ENCODE measurements around the gene LYPD3. TPM values are rescaled to one million over a fixed set of nuclear protein-coding genes. Genes with fewer than 3 reads are reported as not detected.
"Not testable (repeated sequence)": the region's sequence is repeated elsewhere in the genome, so short reads cannot be mapped to it uniquely, and the experiment has no call there.

Gene LYPD3
- total RNA-seq, 1 donor from 2014 or later, result 0.15 TPM

DNA sequence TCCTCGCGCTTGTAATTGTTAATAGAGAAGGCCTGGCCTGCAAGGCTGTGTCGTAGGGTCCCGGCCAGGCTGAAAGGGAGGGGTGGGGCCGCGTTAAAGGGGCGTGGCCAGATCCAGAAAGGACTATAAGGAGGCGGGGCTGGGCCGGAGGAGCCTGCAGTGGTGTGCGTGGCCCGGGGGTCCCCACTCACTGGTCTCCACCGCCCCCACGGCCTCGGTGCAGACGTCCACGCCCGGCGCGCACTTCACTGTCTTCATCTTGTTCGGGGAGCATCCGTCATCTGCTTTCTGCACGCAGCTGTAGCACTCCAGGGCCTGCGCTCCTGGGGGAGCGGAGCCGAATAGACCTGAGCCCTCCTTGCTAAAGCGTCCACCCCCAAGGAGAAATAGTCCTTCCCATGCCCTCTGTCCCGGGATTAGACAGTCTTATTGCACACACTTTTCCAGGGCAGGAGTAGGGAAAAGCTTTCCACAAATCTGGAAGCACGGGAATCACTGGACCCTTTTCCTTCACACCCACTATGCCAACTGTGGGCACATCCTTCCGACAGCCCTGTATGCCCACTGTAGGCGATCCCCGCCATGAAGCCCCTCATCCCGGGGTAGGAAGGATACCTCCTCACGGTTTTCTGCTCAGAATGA lies 1.2 kb downstream of the LYPD3 start:
- DNase-seq, result peak; percentile 86
- intact Hi-C loops (cut with micrococcal nuclease), result no loop called here
- peak; percentile 75 for ATAC-seq

DNA sequence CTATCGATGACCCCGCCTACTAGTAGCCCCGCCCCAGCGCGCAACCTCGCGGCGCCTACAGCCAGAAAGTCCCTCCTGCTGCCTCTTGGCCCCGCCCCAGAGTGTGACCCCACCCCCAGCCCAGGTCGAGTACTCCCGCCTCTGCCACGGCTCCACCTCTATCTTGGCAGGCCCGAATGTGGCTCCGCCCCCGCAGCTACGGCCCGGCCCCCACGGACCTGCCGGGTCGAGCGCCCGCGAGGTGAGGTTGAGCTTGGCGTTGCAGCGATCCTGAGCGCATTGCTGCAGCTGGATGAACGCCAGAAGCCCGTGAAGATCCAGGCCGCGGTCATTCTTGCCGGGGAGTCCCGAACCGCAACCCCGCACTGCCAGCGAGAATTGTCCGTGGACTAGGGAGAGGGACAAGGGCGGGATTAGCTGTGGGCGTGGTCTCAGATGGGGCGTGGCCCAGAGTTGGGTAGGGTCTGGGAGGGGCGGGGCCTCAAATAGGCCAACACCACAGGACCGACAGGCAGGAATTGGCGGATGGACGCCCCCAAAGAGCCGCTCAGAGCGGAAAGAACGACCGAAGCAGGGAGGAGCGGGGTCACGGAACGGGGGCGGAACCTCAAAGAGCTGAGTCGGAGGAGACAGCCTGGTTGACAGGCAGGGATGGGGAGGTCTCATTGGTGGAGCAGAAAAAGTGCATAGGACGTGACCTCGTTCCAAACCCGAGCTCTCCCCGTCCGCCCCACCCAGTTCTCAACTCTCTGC lies 1.9 kb downstream of the LYPD3 start:
- intact Hi-C loops (cut with micrococcal nuclease), result no loop called here
- DNase-seq (peak; percentile 98), ATAC-seq (peak; percentile 96)

DNA sequence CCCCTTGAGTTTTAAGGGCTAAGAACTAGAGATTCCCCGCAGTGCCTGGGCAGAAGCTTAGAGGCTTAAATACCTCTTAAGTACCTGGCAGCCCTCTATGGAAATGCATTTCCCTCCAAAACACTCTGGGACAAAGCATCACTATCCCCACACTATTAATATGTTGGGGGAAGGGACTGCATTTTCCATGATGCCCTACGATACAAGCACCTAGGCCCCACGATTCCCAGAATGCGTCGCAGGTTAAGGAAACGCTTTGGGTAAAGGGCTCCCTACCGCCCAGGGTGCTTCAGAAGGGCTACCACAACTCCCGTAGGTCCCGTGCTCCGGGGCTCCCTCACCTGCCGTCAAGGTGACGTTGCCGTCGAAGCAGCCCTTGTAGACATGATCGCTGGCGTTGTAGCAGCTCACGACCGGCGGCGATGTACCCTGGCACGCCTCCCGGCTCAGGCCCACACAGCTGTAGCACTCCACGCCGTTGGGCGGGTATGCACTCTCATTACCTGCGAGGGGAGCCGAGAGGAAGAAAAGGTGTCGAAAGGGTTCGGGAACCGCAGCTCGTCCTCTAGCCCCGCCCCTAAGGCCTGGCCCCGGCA lies 2.5 kb downstream of the LYPD3 start:
- DNase-seq (no peak), ATAC-seq (no peak)
- intact Hi-C loops (cut with micrococcal nuclease), result no loop called here

DNA sequence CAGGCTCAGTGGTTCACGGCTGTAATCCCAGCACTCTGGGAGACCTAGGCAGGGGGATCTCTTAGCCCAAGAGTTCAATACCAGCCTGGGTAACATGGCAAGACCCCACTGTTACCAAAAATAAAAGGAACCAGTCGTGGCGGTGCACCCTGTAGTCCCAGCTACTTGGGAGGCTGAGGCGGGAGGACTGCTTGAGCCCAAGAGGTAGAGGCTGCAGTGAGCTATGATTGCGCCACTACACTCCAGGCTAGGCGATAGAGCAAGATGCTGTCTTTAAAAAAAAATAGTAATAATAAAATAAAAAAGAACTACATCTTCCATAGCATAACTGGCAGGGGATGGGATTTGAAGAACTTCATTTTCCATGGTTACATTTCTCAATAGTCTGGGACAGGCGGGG lies 3.0 kb downstream of the LYPD3 start:
- DNase-seq (no peak), ATAC-seq (no peak)
- intact Hi-C loops (cut with micrococcal nuclease), result no loop called here

DNA sequence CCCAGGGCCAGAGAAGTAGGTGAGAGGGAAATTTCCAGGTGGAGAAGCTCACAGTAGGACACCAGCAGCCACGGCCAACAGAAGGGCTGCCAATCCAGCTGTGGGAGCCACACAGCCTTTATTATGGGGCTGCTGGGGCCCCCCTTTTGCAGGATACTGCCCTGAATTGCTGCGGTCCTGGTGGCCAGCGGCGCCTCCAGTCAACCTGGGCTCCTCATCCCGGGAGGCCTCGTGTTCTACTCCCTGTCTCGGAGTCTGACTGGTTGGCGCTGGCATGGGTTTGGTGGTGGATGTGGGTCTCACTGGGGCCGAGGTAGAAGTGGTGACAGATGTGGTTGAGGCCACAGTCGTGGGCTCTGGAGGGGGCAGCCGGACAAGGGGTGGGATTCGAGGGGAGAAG lies 4.1 kb downstream of the LYPD3 start:
- no peak for ATAC-seq
- intact Hi-C loops (cut with micrococcal nuclease), result no loop called here

DNA sequence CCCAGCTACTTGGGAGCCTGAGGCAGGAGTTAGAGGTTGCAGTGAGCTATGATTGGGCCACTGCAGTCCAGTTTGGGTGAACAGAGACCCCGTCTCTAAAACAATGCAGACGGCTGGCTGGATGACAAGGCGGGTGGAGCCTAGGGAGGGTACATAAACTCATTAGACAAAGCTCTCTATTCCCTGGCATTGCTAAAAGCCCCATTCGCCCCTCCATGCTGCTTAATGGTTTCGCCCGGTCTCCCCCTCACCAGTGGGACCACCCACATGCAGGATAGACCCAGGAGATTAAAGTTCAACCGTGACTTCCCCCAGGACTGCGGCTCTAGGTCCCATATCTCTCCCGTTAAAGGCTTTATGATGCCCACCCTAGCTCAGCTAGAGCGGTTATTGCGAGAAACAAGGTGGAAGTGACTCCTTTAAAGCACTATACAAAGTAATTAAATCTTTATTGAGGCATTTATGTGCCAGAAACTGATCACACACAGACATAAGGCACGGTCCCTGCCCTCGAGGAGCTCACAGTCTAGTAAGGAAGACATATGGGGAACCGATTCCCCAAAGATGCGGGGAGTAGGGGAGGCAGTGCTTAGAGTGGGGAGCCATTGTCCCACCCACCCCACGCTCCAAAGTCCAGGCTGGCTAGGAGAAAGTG lies 4.9 kb downstream of the LYPD3 start:
- intact Hi-C loops (cut with micrococcal nuclease), result no loop called here
- no peak for ATAC-seq
- DNase-seq, result no peak

More for the DNA sequence above, 4.1 kb downstream of the LYPD3 start:
- no peak for DNase-seq

DNA sequence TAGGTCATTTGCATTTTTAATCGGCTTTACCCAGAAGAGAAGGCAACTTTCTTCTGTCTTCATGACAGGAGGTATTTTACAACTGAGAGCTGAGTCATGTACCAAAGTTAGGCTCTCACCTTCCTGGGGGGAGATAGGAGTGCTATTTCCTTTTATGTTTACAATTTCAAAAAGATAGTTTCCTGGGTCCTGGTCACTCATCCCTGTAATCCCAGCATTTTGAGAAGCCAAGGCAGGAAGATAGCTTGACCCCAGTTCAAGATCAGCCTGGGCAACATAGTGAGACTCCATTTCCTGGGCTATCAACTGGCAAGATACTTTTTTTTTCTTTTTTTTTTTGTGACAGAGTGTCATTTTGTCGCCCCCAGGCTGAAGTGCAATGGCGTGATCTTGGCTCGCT lies 7.6 kb downstream of the LYPD3 start:
- intact Hi-C loops (cut with micrococcal nuclease), result no loop called here
- no peak for ATAC-seq
- no peak for DNase-seq

DNA sequence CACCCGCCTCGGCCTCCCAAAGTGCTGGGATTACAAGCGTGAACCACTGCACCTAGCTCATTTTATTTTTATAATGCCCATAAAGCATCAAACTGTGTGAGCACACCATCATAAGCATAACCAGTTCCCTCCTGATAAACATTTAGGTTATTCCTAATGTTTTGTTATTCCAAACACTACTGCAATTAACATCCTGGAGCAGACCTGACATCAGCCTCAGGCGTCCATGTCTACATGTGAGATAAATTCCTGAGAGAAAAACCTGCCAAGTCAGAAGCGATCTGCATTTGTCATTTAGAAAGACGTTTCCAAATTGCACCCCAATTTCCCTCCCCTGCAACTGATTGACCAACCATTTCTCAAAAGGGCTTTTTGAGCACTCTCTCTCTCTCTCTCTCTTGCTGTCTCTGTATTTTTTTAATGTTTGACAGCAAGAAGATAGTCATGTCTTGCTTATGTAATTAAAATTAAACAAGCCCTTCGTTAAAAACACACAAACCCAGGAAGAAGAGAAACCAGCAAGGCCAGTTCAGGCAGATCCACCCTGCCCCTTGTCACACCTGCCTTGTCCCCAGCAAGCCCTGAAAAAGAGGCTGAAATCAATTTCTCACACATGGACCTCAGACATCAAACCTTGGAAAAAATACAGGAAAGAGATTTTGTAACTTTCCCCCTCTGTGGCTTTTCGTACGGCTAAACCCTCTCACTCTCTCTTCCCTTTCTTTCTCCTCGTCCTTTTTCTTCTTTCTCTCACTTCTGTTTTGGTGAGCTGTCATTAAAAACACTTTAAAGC lies 9.9 kb downstream of the LYPD3 start:
- DNase-seq (no peak), ATAC-seq (no peak)
- intact Hi-C loops (cut with micrococcal nuclease), result no loop called here

DNA sequence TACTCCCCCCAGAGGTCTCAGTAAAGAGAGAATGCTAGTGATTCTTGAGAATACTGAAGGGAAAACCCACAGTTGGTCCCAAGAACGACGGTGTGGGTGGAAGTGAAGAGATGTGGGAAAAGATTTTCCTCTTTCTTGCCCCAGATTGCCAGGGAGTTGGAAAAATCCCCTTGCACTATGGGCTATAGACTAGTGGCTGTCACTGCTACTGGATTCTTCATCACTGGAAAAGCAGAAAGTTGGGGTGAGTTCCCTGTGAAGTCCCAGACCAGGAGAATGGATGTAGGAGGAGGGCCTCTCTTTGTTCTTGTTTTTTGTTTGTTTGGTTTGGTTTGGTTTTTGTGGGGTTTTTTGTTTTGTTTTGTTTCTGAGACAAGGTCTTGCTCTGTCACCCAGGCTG lies 11.4 kb downstream of the LYPD3 start:
- intact Hi-C loops (cut with micrococcal nuclease), result no loop called here

DNA sequence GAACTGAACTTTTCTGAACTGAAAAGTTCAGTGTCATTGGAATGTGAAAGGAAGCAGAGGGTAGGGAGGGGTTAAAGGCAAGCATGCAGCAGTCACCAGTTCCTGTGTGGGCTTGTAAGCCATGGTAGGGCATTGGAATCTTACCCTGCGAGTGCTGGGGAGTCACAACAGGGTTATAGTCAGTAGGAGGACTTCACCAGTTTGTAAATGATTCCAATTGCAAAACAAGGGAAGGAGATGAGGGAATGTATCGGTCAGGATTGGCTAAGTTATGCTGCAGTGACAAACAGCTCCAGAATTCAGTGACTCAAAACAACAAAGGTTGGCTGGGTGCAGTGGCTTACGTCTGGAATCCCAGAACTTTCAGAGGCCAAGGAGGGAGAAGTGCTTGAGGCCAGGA lies 12.8 kb downstream of the LYPD3 start:
- no peak for ATAC-seq
- intact Hi-C loops (cut with micrococcal nuclease), result no loop called here

More for the DNA sequence above, 11.4 kb downstream of the LYPD3 start:
- DNase-seq (no peak), ATAC-seq (no peak)

DNA sequence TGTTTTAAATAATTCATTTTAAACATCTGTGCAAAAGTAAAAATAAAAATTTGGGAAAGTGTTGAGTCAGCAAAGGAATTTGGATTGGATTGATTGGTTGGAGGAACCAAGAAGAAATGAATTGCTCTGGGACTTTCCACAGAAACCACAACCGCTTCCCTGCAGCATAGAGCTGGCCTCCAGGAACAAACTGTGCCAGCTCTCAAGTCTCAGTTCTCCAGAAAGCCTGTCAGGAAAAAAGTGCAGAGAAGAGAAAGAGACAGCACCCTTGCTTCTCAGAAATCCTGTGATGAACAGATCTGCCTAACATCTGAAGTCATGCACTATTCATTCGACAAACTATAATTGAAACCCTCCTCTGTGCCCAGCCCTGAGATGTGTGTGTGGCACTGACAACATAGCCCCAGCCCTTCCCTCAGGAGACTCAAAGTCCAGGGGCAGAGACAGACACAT lies 14.8 kb downstream of the LYPD3 start:
- ATAC-seq (no peak), DNase-seq (no peak)
- intact Hi-C loops (cut with micrococcal nuclease), result no loop called here

More for the DNA sequence above, 12.8 kb downstream of the LYPD3 start:
- DNase-seq, result no peak

DNA sequence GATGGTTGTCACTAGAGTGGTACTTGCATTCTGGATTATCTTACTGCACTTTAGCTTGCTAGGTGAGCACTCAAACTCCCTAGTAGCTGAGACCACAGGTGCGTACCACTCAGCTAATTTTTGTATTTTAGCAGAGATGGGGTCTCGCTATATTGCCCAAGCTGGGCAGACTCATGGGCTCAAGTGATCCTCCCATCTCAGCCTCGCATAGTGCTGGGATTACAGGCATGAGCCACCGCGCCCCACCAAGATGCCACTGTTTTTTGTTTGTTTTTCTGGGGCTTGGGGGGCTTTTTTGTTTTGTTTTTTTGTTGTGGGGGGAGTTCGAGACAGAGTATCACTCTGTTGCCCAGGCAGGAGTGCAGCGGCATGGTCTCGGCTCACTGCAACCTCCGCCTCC lies 17.8 kb downstream of the LYPD3 start:
- ATAC-seq, result no peak
- intact Hi-C loops (cut with micrococcal nuclease), result loop anchor here (2.0 kb wide), 1 partner anchor 71 kb away; no protein-coding TSS in a partner anchor
- no peak for DNase-seq

DNA sequence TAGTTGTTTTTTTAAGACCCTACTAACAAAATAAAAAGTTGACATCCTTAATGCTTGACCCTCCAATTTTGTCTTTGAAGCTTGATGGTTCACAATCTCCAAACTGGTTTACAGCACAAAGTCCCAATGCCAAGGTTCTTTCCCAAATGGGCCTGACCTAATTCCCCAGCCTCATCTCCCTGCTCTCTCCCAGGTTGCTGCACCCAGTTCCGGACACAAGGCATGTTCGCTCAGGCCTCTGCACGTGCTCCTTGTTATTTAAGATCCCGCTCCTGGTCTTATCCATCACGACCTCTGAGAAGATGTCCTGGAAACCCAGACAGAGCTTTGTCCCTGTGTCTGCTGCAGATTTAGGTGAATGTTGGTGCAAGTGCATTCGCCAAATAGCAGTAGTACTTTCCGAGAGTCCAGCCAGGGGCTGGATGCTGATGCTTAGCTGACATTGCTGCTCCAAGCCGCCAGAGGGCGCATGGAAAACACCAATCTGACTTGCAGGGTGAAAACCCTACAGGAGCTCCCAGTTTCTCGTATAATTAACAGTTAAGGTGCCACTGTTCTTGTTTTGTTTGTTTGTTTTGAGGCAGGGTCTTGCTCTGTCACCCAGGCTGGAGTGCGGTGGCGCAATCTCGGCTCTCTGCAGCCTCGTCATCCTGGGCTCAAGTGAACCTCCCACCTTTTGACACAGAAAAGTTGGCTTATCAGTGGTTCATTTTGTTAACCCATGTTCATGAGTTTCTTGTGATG lies 18.5 kb downstream of the LYPD3 start:
- ATAC-seq (peak; percentile 88), DNase-seq (peak; percentile 83)
- intact Hi-C loops (cut with micrococcal nuclease), result loop anchor here (2.0 kb wide), 1 partner anchor 72 kb away; no protein-coding TSS in a partner anchor

DNA sequence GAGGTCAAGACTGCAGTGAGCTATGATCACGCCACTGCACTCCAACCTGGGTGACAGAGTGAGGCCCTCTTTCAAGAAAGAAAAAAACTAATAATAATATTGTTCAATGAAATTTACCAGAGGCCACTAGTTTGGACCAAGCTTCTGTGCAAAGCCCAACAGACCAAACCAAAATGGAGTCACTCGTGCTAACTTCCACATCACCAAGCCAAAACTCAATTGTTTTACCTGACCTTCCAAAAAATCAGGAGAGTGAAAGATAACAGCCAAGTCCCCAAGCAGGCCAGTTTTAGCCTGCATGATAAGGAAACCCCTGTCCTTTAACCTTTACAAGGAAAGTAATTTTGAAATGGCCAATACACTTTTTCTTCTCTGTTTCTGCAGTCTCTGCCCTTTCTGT lies 20.0 kb downstream of the LYPD3 start:
- ATAC-seq (no peak), DNase-seq (no peak)
- intact Hi-C loops (cut with micrococcal nuclease), result no loop called here

DNA sequence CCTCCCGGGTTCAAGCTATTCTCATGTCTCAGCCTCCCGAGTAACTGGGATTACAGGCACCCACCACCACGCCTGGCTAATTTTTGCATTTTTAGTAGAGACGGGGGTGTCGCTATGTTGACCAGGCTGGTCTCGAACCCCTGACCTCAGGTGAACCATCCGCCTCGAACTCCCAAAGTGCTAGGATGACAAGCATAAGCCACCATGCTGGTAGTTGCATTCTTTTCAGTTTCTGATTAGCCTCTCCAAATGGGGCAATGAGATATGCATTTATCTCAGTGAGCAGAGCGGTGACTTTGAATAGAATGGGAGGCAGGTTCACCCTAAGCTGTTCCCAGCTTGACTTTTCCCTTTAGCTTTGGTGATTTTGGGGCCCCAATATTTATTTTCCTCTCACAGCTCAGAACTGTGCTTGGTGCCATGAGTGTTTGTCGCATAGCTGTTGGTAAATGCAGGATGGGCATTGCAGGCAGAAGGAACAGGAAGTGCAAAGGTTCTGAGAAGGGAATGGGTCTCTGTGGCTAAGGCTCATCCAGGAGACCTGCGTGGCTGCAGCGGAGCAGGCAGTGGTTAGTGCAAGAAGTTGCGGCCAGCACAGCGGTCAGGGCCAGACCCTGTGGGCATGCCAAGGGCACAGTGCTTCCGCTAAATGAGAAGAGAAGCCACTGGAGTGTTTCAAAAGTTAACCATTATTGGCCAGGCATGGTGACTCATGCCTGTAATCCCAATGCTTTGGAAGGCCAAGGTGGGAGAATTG lies 20.7 kb downstream of the LYPD3 start:
- ATAC-seq, result no peak
- no peak for DNase-seq
- intact Hi-C loops (cut with micrococcal nuclease), result no loop called here

DNA sequence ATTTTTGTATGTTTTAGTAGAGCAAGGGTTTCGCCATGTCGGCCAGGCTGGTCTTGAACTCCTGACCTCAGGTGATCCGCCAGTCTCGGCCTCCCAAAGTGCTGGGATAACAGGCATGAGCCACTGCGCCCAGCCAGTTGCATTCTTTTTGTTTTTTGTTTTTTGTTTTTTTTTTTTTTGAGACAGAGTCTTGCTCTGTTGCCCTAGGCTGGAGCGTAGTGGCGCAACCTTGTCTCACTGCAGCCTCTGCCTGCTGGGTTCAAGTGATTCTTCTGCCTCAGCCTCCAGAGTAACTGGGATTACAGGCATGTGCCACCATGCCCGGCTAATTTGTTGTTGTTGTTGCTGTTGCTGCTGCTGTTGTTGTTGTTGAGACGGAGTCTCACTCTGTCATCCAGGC lies 21.3 kb downstream of the LYPD3 start:
- ATAC-seq; DNase-seq; intact Hi-C loops (cut with micrococcal nuclease): not testable (repeated sequence)

DNA sequence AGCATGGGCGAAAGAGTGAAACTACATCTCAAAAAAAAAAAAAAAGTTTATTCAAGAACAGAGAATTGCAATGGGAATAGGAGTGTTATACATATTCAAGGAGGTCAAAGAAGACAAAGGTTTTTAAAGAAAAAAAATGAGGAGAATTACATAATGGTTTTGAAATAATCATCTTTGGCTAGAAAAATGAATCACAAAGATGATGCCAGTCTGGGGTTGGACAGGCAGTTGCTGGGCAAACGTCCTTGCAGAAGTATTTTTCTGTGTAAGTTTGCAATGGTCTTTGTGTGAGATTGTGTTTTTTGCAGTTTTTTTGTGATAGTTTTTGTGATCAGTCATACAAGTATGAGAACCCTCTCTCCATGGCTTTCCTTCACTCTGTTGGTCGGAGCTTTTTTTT lies 23.7 kb downstream of the LYPD3 start:
- no peak for ATAC-seq
- intact Hi-C loops (cut with micrococcal nuclease), result no loop called here

DNA sequence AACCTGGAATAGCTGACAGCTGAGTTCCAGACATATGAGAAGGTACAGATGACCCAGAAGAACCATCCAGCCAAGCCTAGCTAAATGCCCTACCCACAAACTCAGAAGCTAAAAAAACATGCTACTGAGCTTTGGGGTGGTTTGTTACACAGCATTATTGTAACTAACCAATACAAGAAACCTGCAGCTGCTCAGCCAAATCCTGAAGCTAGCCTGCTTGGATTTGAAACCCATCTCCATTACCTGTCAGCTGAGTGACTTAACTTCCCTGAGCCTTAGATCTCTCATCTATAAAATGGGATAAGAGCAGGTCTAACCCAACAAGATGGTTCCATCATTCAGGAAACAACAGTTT lies 25.7 kb downstream of the LYPD3 start:
- DNase-seq, result no peak
- intact Hi-C loops (cut with micrococcal nuclease), result no loop called here
- ATAC-seq, result no peak

More for the DNA sequence above, 23.7 kb downstream of the LYPD3 start:
- DNase-seq, result no peak
